ENCODE results near the gene HLF.

- TF ChIP-seq CTCF (conservative IDR thresholded peaks at IDR 0.05; ENCODE audit: low read depth, low read length) (no peak), USF2 (IDR thresholded peaks at IDR 0.05; ENCODE audit: low read depth, low read length) (no peak), POLR2A (IDR thresholded peaks at IDR 0.05; ENCODE audit: low read depth, low read length) (no peak), MXI1 (IDR thresholded peaks at IDR 0.05; ENCODE audit: borderline replicate concordance, low read depth, low read length) (no peak), RFX5 (IDR thresholded peaks at IDR 0.05; ENCODE audit: low read depth, low read length) (no peak), RAD21 (IDR thresholded peaks at IDR 0.05; ENCODE audit: low read length) (no peak), RCOR1 (IDR thresholded peaks at IDR 0.05; ENCODE audit: insufficient replicate concordance, low read length) (no peak)
Observed at GRCh38 chr17:55294042-55294751, 29.4 kb downstream of the HLF start.

All from IMR-90 (cell line).